ENCODE measurements around the gene HMCN2.

- no peak for TF ChIP-seq CTCF (IDR thresholded peaks at IDR 0.05; ENCODE audit: low read length)
- TF ChIP-seq EZH2phosphoT487 (IDR thresholded peaks at IDR 0.05; ENCODE audit: low read length): no peak
- TF ChIP-seq EZH2 (optimal IDR thresholded peaks at IDR 0.05; ENCODE audit: low read depth, low read length): no peak
These were observed 119.7 kb downstream of the HMCN2 start for GRCh38 chr9:130385257-130385656.
